ENCODE measurements around the gene CGRRF1.

DNA sequence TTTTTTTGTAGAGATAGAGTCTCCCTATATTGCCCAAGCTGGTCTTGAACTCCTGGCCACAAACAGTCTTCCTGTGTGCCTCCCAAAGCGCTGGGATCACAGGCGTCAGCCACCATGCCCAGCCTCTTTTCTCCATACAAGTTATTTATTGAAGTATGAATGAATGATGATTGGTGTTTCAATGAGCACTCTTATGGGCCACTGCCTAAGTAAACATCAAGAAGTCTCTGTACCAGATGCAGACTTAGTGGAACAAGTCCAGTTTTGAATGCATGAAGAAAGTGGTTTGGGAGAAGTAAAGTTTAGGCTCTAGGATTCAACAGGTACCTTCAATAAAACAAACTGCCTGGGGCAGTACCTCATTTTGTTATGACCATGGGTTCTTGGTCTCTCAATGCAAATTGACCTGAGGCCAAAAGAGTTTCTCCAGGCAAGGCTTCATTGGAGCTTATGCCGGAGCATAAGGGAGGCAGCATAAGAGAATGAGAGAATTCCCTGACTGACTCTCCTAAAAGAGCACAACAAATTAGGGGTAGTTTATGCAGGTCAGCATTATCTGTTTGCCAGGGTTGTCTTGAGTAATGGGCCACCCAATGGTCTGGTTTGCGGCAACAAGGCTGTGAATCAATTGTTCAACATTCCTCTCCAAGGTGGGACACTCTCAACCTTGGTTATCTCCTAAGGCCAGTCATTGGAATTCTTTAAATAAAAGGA is 19.8 kb upstream of the CGRRF1 start:
- no peak for TF ChIP-seq POLR2AphosphoS5 (IDR thresholded peaks at IDR 0.05; ENCODE audit: low read length)
- no peak for TF ChIP-seq TBL1XR1 (IDR thresholded peaks at IDR 0.05; ENCODE audit: low read depth, low read length)
- TF ChIP-seq, protein P1, sequence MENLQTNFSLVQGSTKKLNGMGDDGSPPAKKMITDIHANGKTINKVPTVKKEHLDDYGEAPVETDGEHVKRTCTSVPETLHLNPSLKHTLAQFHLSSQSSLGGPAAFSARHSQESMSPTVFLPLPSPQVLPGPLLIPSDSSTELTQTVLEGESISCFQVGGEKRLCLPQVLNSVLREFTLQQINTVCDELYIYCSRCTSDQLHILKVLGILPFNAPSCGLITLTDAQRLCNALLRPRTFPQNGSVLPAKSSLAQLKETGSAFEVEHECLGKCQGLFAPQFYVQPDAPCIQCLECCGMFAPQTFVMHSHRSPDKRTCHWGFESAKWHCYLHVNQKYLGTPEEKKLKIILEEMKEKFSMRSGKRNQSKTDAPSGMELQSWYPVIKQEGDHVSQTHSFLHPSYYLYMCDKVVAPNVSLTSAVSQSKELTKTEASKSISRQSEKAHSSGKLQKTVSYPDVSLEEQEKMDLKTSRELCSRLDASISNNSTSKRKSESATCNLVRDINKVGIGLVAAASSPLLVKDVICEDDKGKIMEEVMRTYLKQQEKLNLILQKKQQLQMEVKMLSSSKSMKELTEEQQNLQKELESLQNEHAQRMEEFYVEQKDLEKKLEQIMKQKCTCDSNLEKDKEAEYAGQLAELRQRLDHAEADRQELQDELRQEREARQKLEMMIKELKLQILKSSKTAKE (IDR thresholded peaks at IDR 0.05; ENCODE audit: low read depth, poor library complexity, severe bottlenecking): no peak
- TF ChIP-seq, protein P2, sequence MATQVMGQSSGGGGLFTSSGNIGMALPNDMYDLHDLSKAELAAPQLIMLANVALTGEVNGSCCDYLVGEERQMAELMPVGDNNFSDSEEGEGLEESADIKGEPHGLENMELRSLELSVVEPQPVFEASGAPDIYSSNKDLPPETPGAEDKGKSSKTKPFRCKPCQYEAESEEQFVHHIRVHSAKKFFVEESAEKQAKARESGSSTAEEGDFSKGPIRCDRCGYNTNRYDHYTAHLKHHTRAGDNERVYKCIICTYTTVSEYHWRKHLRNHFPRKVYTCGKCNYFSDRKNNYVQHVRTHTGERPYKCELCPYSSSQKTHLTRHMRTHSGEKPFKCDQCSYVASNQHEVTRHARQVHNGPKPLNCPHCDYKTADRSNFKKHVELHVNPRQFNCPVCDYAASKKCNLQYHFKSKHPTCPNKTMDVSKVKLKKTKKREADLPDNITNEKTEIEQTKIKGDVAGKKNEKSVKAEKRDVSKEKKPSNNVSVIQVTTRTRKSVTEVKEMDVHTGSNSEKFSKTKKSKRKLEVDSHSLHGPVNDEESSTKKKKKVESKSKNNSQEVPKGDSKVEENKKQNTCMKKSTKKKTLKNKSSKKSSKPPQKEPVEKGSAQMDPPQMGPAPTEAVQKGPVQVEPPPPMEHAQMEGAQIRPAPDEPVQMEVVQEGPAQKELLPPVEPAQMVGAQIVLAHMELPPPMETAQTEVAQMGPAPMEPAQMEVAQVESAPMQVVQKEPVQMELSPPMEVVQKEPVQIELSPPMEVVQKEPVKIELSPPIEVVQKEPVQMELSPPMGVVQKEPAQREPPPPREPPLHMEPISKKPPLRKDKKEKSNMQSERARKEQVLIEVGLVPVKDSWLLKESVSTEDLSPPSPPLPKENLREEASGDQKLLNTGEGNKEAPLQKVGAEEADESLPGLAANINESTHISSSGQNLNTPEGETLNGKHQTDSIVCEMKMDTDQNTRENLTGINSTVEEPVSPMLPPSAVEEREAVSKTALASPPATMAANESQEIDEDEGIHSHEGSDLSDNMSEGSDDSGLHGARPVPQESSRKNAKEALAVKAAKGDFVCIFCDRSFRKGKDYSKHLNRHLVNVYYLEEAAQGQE (IDR thresholded peaks at IDR 0.05; ENCODE audit: low read depth, low read length): no peak
- TF ChIP-seq, protein P3, sequence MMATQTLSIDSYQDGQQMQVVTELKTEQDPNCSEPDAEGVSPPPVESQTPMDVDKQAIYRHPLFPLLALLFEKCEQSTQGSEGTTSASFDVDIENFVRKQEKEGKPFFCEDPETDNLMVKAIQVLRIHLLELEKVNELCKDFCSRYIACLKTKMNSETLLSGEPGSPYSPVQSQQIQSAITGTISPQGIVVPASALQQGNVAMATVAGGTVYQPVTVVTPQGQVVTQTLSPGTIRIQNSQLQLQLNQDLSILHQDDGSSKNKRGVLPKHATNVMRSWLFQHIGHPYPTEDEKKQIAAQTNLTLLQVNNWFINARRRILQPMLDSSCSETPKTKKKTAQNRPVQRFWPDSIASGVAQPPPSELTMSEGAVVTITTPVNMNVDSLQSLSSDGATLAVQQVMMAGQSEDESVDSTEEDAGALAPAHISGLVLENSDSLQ (IDR thresholded peaks at IDR 0.05): no peak

Data from GM12878 (cell line).